HL-60/S4 treated with retinoic acid at 250 ng/mL for 4 days and 3 days (cell line): Measurements from ENCODE around the gene OTOG.

Experiments
- in situ Hi-C: fragments of 300-500 bp; cut with MboI; formaldehyde crosslinking; loops from 2 replicates; pipeline ENCODE4 v1.7.0; 2022; ENCODE audit warnings: low sequenced_read_pairs

OTOG gene

DNA sequence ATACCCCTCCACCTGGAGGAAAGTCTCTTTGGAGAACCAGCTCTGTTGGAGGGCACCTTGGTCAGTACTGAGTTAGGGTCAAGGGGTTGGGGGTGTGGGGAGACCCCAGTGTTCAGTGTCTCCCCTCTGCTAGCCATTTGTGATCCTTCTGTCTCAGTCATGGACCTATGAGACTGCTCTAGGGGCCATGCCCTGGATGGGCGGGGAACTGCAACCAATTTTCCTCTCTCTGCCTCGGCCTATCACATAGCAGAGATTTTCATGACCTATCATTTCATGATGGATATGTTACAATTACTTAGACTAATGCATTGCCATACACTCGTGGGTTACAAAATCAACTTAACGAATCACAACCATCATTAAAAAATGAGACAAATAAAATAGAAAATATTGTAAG, 7.4 kb downstream of the OTOG start:
- in situ Hi-C loops: no loop called here

- in situ Hi-C loops: no loop called here
Measured at GRCh38 chr11:17556999-17557398, 9.9 kb downstream of the OTOG start.

DNA sequence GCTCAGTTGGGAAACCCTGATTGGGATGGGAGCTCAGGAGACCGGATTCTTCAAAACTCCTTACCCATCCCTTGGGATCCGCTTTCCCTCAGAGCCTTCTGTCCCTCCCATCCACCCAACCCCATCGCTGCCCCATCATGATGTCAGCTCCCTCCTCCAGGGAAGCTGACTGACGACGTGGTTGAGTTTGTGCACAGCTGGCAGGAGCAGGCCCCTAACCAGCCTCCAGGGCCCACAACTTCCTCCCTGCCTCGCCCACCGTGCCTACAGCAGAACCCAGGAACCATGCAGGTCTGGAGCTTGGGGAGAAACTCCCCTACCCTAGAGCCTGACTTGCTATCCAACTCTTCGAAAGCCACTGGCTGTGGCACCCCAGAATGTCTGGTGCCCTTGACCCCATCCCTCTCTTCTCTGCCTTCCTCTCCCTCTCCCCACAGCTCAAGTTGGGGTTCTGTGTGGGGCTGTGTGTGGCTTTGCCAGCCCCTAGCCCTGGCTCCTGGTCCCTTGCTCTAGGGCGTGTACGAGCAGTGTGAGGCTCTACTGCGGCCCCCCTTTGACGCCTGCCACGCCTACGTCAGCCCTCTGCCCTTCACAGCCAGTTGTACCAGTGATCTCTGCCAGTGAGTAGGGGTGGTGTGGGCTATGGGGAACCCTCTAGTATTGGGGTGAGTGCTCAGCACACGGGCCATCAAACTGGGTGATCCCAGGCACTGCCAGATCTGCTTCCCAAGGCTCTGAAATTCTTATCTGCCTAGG, 11.1 kb downstream of the OTOG start:
- in situ Hi-C loops: no loop called here

DNA sequence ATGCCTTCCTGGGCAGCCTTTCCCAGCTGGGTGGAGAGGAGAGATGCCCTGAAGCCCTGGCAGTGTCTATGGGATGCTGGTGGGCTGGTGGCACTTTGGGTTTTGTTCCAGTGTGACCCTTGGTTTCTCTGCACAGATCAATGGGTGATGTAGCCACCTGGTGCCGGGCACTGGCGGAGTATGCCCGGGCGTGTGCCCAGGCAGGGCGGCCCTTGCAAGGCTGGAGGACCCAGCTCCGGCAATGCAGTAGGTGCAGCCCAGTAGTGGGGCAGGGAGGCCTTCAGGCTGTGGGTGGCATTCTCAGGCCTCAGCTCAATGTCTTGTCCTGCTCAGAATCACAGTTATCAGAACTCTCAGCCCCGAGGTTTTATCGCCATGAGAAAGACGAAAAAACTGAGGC, 11.9 kb downstream of the OTOG start:
- in situ Hi-C loops: no loop called here

DNA sequence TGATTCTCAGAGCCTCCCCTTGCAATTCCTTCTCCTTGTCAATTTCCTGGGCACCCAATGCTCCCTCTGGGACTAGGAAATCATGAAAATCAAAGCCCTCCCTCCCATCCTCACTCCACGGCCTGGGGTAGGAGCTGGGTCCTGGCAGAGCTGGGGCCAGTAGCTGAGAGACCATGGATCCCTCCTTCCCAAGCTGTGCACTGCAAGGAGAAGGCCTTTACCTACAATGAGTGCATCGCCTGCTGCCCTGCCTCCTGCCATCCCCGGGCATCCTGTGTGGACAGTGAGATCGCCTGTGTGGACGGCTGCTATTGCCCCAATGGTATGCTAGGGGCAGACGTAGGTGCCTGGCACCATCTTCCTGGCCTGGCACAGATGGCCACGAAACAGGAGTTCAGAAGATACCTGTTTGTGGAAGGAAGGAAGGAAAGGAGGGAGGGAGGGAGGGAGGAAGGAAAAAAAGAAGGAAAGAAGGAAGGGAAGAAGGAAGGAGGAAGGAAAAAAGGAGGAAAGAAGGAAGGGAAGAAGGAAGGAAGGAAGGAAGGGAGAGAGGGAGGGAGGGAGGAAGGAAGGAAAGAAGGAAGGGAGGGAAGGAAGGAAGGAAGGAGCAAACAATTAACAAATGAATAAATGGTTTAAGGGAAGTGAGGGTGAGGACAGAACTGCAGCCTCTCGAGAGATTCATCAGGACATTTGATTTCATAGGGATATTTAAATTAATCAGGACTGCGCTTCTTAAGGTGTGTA, 12.5 kb downstream of the OTOG start:
- in situ Hi-C loops: no loop called here

DNA sequence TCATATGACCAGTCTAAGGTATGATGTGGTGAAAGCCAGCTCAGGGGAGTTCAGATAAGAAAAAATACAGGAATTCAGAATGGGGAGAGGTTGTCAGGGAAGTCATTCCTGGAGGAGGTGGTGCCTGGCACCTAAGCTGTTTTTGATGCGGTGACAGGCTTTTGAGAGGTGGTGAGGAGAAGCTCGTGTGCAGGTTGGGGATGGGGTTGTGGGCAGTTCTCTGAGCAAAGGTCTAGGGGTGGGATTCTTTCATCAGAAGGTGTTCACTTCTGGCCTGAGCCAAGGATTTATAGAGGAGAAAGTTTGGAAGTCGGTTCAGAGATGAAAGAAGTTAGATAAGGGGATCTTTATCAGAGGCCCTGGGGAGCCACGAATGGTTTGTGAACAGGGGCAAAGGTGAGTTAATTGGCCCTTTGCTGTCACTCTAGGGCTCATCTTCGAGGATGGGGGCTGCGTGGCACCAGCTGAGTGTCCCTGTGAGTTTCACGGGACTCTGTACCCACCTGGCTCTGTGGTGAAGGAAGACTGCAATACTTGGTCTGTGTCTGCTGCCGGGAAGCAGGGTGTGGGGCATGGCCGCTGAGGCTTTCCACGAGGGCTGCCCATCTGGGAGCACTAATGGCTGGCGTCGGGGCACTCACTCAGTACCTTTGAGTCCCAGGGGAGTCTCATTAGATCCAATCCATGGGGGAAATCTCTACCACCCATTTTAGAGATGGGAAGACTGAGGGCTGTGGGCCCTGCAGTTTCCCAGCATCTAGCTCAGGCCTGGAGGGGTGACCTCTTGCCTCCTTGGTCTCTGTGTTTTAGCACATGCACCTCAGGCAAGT, 13.4 kb downstream of the OTOG start:
- in situ Hi-C loops: no loop called here

- in situ Hi-C loops: no loop called here
Measured at GRCh38 chr11:17561111-17561415, 14.0 kb downstream of the OTOG start.

- in situ Hi-C loops: no loop called here
Measured at GRCh38 chr11:17561526-17561925, 14.5 kb downstream of the OTOG start.

DNA sequence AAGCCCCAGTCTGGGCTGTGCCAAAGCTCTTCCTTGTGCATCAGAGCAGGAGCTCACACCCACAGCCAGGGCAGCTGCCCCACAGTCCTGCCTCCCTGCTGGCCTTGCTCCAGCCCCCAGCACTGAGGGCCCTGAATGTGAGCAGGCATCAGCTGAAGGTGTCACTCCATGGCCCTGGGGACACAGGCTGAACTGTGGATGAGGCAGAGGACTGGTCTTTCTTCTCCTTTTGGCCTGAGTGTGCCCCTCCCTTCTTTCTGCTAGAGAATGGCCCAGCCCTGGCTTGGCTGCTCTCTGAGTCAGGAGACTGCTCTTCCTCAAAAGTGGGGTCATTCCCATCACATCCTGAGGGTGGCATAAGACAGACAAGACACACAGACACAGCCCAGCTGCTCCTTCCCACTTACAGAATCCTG, 16.2 kb downstream of the OTOG start:
- in situ Hi-C loops: no loop called here

DNA sequence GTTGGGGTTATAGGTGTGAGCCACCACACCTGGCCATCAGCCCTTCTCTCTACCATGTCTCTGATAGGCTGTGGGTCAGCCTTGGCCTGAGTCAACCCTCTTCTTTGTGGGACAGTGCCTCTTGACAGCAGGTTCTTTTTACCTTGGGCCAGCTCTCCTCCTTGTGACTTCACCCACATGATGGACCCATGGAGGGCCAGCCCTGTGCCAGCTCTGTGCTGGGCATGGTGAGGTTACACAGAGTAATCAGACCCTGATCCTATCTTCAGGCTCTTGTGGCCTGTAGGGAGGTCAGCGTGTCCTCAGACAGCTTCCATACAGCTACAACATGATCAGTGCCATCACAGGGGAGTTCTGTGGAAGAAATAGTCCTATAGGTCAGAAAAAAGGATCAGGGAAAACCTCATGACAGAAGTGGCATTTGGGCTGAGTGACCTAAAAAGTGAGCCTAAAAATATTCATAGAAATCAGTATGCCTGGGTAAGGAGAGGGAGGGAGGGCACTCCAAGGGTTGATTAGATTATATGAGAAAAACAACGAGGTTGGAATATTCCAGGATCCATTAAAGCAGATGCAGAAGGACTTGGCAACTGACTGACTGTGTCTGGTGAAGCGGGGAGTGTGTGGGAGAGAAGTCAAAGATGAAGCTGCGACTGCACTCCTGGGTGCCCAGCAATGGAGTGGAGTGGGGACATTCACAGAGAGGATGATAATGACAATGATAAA, 17.1 kb downstream of the OTOG start:
- in situ Hi-C loops: no loop called here

GRCh38 chr11:17564687-17565042, 17.6 kb downstream of the OTOG start:
- in situ Hi-C loops: no loop called here

DNA sequence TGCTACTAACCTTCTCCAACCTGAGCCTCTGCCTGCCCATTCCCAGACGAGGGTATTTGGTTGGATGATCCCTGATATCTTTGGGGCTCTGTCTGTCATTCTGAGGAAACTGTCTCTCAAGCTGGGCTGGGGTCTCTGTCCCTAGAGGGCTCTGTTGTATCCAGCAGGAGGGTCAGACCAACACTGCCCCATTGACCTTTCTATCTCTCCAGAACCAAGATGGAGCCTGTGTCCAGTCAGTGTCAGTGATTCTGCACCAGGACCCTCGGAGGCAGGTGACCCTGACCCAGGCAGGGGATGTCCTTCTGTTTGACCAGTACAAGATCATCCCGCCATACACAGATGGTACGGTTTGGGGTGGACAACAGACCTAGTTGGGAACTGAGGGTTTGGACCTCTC, 21.9 kb downstream of the OTOG start:
- in situ Hi-C loops: no loop called here

- in situ Hi-C loops: no loop called here
Measured at GRCh38 chr11:17570034-17570433, 23.0 kb downstream of the OTOG start.

- in situ Hi-C loops: no loop called here
Measured at GRCh38 chr11:17571431-17572358, 24.6 kb downstream of the OTOG start.

DNA sequence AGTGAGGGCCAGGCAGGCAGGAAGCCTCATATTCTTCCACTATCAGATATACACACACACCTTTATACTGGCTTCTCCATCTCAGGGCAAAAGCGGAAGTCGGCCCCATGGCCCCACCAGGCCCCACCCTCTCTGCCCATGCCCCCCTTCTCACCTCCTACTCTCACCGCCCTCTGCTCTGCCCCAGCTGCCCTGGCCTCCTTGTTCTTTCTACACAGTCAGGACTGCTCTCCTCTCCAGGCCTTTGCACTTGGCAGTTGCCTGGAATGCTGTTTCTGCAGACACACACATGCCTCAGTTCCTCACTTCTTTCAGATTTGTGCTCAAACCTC, 25.3 kb downstream of the OTOG start:
- in situ Hi-C loops: no loop called here

- in situ Hi-C loops: no loop called here
Measured at GRCh38 chr11:17572791-17573460, 25.9 kb downstream of the OTOG start.

DNA sequence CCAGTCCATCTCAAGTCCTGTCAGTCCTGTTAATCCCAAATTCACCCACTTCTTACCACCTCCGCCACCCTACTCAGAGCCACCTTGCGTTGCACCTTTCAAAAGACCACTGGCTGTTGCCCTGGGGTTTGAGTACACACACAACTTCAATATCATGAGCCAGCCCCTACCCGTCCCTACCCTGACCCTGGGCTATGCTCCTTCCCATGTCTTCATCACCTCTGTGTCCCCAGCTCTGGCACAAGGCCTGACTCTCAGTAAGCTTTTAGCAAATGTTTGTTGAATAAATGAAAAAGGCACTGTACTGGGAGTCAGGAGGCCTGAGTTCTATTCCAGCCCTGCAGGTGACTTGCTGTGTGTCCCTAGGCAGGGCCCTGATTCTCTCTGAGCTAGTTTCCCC, 26.5 kb downstream of the OTOG start:
- in situ Hi-C loops: no loop called here

DNA sequence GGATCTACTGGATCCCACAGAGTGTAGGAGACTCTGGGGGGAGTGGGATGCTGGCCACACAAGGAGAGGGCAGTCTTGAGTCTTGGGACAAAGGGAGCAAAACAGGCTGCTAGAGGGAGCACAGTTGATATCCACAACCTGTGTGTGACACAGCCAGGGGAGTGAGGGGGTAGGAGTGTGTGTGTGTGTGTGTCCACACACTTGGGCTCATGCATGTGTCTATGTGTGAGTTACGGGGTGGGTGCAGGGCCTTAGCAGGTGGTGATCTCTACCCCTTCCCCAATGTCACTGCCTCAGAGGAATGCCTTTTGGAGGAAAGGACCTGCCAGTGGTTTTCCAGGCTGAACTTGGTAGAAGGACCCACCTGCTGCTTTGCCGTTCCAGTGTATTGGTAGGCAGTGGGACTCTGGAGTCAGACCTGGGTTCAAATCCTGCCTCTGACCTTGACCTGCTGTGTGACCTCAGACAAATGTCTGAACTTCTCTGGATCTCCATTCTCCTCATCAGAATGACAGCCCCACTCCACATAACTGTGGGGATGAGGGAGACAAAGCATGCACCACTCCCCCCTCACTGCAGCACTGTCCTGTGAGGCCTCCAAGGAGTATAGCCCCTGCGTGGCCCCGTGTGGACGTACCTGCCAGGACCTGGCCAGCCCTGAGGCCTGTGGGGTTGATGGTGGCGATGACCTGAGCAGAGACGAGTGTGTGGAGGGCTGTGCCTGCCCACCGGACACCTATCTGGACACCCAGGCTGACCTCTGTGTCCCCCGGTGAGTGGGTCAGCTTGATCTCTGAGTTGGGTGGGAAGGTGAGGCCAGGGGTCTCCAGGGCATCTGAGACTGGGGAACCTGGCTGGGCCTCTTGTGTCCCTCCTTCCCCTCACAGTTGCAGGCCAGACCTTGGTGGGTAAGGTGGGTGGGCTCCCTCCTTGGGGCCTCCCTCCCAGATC, 27.4 kb downstream of the OTOG start:
- in situ Hi-C loops: loop anchor here (25.0 kb wide), 1 partner anchor 413 kb away; no protein-coding TSS in a partner anchor
